SJCRH30 (cell line): ENCODE data around the gene ATAD3C. TPM values are rescaled to one million over a fixed set of nuclear protein-coding genes. Genes with fewer than 3 reads are reported as not detected.
"Not testable (repeated sequence)": the region's sequence is repeated elsewhere in the genome, so short reads cannot be mapped to it uniquely, and the experiment has no call there.

ENCODE experiments used
- DNase-seq, 2 experiments: peaks; one replicate each; pipeline ENCODE4 v3.0.0-alpha.2; 2015 to 2020
- H3K27ac ChIP-seq: fragments of 250-450 bp; sonication (Bioruptor Pico); 2 replicates; pipeline ENCODE4 v1.5.1; 2020; ENCODE audit warnings: mild to moderate bottlenecking, moderate library complexity
- H3K27me3 ChIP-seq: fragments of 250-450 bp; sonication (Bioruptor Pico); 2 replicates; pipeline ENCODE4 v1.5.1; 2020; ENCODE audit warnings: mild to moderate bottlenecking, moderate library complexity
- H3K36me3 ChIP-seq: fragments of 250-450 bp; sonication (Bioruptor Pico); 2 replicates; pipeline ENCODE4 v1.5.1; 2020; ENCODE audit warnings: mild to moderate bottlenecking, moderate library complexity
- H3K4me1 ChIP-seq: fragments of 250-450 bp; sonication (Bioruptor Pico); 2 replicates; pipeline ENCODE4 v1.5.1; 2020; ENCODE audit warnings: mild to moderate bottlenecking, moderate library complexity
- H3K4me3 ChIP-seq: fragments of 250-450 bp; sonication (Bioruptor Pico); 2 replicates; pipeline ENCODE4 v1.5.1; 2020; ENCODE audit warnings: mild to moderate bottlenecking, moderate library complexity
- H3K9me3 ChIP-seq: fragments of 250-450 bp; sonication (Bioruptor Pico); replicated peaks from 2 replicates; pipeline ENCODE4 v1.5.1; 2020; ENCODE audit warnings: mild to moderate bottlenecking, moderate library complexity
- total RNA-seq: library from RNA; depleted of rRNA; stranded (reverse); fragments of >200 nt; shearing (Covaris generic); gene quantifications from 2 replicates; pipeline ENCODE4 v1.2.3, GENCODE V29; 2014

ATAD3C gene
- total RNA-seq, 1 experiment from 2014 or later, result 0.20 TPM

- H3K27me3 ChIP-seq, result no peaks in the 10 kb centered on the region
- H3K4me1 ChIP-seq, result peaks cover 42% of the 10 kb centered on the region
- no peaks in the 10 kb centered on the region for H3K36me3 ChIP-seq
- DNase-seq, result no peak
- H3K27ac ChIP-seq, result no peak overlapping the region
- no peaks in the 10 kb centered on the region for H3K9me3 ChIP-seq
- no peak overlapping the region for H3K4me3 ChIP-seq
Observed at GRCh38 chr1:1425426-1425752, 24.1 kb upstream of the ATAD3C start.

- H3K27me3 ChIP-seq, result no peaks in the 10 kb centered on the region
- peaks cover 41% of the 10 kb centered on the region for H3K4me1 ChIP-seq
- peak in 1 of 2 experiments; percentile 44 for DNase-seq
- H3K9me3 ChIP-seq, result no peaks in the 10 kb centered on the region
- peak overlapping the region; percentile 1; the same call in 1 of the 2 replicates for H3K27ac ChIP-seq
- peak overlapping the region; percentile 50 for H3K4me3 ChIP-seq
- H3K36me3 ChIP-seq, result no peaks in the 10 kb centered on the region
Observed at GRCh38 chr1:1425753-1426495, 23.6 kb upstream of the ATAD3C start.

- H3K4me1 ChIP-seq, result peaks cover 42% of the 10 kb centered on the region
- no peaks in the 10 kb centered on the region for H3K27me3 ChIP-seq
- peak in 1 of 2 experiments; percentile 64 for DNase-seq
- no peaks in the 10 kb centered on the region for H3K9me3 ChIP-seq
- H3K36me3 ChIP-seq, result no peaks in the 10 kb centered on the region
- H3K4me3 ChIP-seq, result peak overlapping the region; percentile 50
- peak overlapping the region; percentile 1; the same call in 1 of the 2 replicates for H3K27ac ChIP-seq
Observed at GRCh38 chr1:1426496-1427105, 22.9 kb upstream of the ATAD3C start.

DNA sequence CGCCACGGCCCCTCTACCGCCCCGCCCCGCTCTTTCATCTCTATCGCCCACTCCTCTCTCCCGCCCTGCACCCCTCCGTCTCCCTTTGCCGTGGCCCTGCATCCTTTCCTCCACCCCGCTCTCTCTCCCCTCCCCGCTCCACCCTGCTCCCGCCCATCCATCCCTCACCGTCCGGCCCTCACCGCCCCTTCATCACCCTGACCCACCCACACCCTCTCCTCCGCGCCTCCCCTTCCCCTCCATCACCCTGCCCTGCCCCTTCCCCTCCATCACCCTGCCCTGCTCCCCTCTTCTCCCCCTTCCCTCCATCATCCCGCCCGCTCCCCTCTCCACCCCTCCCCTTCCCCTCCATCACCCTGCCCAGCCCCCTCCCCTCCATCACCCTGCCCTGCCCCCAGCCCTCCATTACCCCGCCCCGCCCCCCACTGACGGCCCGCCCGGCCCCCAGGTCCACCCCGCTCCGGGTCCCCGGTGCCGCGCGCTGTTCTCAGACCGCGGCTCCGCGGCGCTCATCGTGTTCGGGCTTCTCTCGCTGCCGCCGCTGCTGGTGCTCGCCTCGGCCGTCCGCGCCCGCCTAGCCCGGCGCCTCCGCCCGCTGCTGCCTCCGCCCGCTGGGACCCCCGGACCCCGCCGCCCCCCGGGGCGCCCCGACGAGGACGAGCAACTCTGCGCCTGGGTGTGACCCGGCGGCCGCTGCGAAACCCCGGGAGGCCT lies 22.2 kb upstream of the ATAD3C start:
- Histone ChIP-seq H3K9me3 (no peaks in the 10 kb centered on the region), H3K27ac (no peak overlapping the region), H3K4me3 (peak overlapping the region; percentile 50), H3K4me1 (peaks cover 42% of the 10 kb centered on the region), H3K36me3 (no peaks in the 10 kb centered on the region), H3K27me3 (no peaks in the 10 kb centered on the region)
- DNase-seq, result peak; percentile 72 to 80

DNA sequence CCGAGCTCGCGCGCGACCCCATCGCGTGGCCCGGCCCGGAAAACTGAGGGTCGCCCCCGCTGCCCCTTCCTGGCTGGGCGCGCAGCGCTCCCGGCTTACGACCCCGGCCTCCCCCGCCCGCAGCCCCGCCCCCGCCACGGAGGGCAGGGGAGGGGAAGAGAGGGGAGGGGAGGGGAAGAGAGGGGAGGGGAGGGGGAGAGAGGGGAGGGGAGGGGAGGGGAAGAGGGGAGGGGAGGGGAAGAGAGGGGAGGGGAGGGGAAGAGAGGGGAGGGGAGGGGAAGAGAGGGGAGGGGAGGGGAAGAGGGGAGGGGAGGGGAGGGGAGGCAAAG lies 21.7 kb upstream of the ATAD3C start:
- Histone ChIP-seq H3K4me3 (0 out of 2 replicates have a peak overlapping the region, but pooled peaks have one; percentile 19), H3K27ac (no peak overlapping the region)

GRCh38 chr1:1428174-1428573 lies 21.3 kb upstream of the ATAD3C start:
- Histone ChIP-seq H3K27ac (no peak overlapping the region), H3K4me1 (peaks cover 38% of the 10 kb centered on the region)
- no peak for DNase-seq

More for the DNA sequence above, 21.7 kb upstream of the ATAD3C start:
- H3K9me3 ChIP-seq, result no peaks in the 10 kb centered on the region
- no peak for DNase-seq
- H3K36me3 ChIP-seq, result no peaks in the 10 kb centered on the region
- peaks cover 39% of the 10 kb centered on the region for H3K4me1 ChIP-seq
- H3K27me3 ChIP-seq, result no peaks in the 10 kb centered on the region

DNA sequence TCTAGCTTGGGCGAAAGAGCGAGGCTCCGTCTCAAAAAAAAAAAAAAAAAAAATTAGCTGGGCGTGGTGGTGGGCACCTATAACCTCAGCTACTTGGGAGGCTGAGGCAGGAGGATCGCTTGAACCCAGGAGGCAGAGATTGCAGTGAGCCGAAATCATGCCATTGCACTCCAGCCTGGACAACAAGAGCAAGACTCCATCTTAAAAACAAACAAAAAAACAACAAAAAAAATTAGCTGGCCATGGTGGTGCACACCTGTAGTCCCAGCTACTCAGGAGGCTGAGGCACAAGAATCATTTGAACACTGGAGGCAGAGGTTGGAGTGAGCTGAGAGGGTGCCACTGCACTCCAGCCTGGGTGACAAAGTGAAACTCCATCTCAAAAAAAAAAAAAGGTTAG lies 20.5 kb upstream of the ATAD3C start:
- H3K27ac ChIP-seq, H3K4me3 ChIP-seq, H3K27me3 ChIP-seq, DNase-seq, H3K36me3 ChIP-seq, H3K9me3 ChIP-seq: not testable (repeated sequence)
- H3K4me1 ChIP-seq, result peaks cover 45% of the 10 kb centered on the region; the same call in 1 of the 2 replicates

More at GRCh38 chr1:1428174-1428573, 21.3 kb upstream of the ATAD3C start:
- no peaks in the 10 kb centered on the region for H3K9me3 ChIP-seq
- H3K27me3 ChIP-seq, result no peaks in the 10 kb centered on the region
- no peak overlapping the region for H3K4me3 ChIP-seq
- H3K36me3 ChIP-seq, result no peaks in the 10 kb centered on the region

- no peaks in the 10 kb centered on the region for H3K9me3 ChIP-seq
- peaks cover 48% of the 10 kb centered on the region; the same call in 1 of the 2 replicates for H3K4me1 ChIP-seq
- peak overlapping the region; percentile 91 for H3K27ac ChIP-seq
- H3K4me3 ChIP-seq, result no peak overlapping the region
- H3K27me3 ChIP-seq, result no peaks in the 10 kb centered on the region
- peak in 1 of 2 experiments; percentile 46 for DNase-seq
- H3K36me3 ChIP-seq, result no peaks in the 10 kb centered on the region
Observed at GRCh38 chr1:1429671-1430073, 19.8 kb upstream of the ATAD3C start.

- Histone ChIP-seq H3K27me3 (no peaks in the 10 kb centered on the region), H3K36me3 (no peaks in the 10 kb centered on the region), H3K9me3 (no peaks in the 10 kb centered on the region), H3K27ac (peak overlapping the region; percentile 91), H3K4me1 (peaks cover 53% of the 10 kb centered on the region; the same call in 1 of the 2 replicates), H3K4me3 (peak overlapping the region; percentile 46)
- peak; percentile 95 to 98 for DNase-seq
Observed at GRCh38 chr1:1430114-1430982, 19.1 kb upstream of the ATAD3C start.

GRCh38 chr1:1430992-1431844 lies 18.3 kb upstream of the ATAD3C start:
- Histone ChIP-seq H3K36me3 (no peaks in the 10 kb centered on the region), H3K4me1 (peaks cover 48% of the 10 kb centered on the region; the same call in 1 of the 2 replicates), H3K27me3 (no peaks in the 10 kb centered on the region), H3K27ac (peak overlapping the region; percentile 91), H3K9me3 (no peaks in the 10 kb centered on the region), H3K4me3 (peak overlapping the region; percentile 50)
- DNase-seq, result no peak

DNA sequence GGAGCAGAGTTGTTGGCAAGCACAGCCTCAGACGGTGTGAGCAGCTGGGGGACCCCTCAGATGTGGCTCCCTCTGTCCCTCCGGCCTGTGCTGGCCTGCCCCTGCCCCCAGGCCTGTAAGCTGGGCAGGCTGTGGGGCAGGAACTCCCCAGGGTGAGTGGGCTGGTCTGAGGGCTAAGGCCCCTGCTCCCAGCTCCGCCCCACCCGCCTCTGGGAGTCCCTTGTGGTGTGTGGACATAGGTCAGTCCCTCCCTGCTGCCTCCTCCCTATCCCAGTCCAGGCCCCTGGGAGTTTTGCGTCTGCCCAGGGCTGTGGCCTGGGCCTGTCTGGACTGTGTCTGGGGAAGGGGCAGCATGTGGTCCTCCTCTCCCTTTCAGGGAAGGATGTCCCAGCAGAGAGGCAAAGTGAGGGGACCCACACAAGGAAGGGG lies 17.6 kb upstream of the ATAD3C start:
- H3K27ac ChIP-seq, result peak overlapping the region; percentile 91
- H3K27me3 ChIP-seq, result no peaks in the 10 kb centered on the region
- peak; percentile 95 to 97 for DNase-seq
- peaks cover 42% of the 10 kb centered on the region; the same call in 1 of the 2 replicates for H3K4me1 ChIP-seq
- H3K9me3 ChIP-seq, result no peaks in the 10 kb centered on the region
- H3K36me3 ChIP-seq, result no peaks in the 10 kb centered on the region
- H3K4me3 ChIP-seq, result peak overlapping the region; percentile 50

GRCh38 chr1:1432274-1432950 lies 17.1 kb upstream of the ATAD3C start:
- H3K27me3 ChIP-seq, result no peaks in the 10 kb centered on the region
- H3K4me3 ChIP-seq, result peak overlapping the region; percentile 50
- no peaks in the 10 kb centered on the region for H3K36me3 ChIP-seq
- peaks cover 42% of the 10 kb centered on the region; the same call in 1 of the 2 replicates for H3K4me1 ChIP-seq
- no peaks in the 10 kb centered on the region for H3K9me3 ChIP-seq
- peak overlapping the region; percentile 91 for H3K27ac ChIP-seq
- DNase-seq, result peak; percentile 93
